GM19023 (cell line): ENCODE results near the gene CTNND2.
"Not testable (repeated sequence)": the region's sequence is repeated elsewhere in the genome, so short reads cannot be mapped to it uniquely, and the experiment has no call there.

Source experiments
- ATAC-seq: cut with Tn5 transposase; IDR thresholded peaks from one replicate; pipeline ENCODE4 v1.9.1; 2021; ENCODE audit warnings: mild to moderate bottlenecking, moderate library complexity; ENCODE audit not compliant: unreplicated experiment

Gene CTNND2

DNA sequence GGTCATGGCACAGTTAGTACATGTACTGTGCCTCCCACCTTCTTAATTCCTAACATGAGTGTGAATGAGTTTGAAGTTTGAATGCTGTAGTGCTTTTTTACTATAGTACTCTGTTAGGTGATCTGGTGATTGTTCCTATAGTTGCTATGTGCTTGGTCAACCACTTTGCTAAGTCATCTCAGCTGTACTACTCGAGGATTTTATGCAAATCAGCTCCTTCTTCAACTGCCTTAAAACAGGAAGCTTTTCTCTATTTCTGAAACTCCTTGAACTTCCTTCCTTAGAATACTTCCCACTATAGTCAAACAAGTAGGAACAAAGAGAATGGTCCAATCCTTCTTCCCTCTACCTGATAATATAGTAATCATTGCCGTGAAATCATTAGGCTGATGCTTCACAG, 219.6 kb downstream of the CTNND2 start:
- no peak for ATAC-seq

DNA sequence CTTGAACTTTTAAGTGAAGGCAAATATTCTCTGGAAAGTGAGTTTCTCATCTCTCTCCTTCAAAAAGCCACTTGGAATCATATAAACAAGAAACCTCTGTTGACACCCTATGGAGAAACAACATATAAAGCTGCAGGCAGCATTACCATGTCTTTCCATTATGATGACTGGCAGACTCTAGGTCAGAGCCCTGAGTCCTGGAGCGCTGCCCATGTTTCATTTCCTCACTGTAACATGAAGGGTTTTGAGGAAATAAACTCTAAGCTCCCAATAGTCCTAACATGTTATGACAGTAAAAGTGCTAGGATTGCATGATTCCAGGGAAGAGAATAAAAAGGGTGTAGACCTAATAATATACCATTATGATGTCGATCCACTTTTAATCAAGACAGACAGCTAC, 220.6 kb downstream of the CTNND2 start:
- ATAC-seq = no peak

- ATAC-seq = no peak
Observed at GRCh38 chr5:11681796-11682195, 222.4 kb downstream of the CTNND2 start.

DNA sequence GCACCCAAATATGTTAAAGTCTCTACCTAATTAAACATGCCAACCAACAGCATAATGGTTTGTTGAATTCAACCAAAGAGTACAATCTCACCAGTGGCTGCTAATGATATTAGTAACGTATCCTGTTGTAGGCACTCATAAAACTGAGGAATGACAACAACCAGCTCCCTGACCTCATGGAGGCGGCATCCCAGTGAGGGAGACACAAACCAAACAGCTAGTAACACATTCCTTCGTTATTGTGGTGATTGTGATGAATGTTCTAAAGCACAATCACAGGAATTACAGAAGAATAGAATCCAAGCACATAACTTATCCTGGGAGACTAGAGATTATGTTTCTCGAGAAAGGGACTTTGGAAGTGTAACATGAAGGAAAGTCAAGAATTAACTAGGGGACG, 224.6 kb downstream of the CTNND2 start:
- ATAC-seq = no peak

DNA sequence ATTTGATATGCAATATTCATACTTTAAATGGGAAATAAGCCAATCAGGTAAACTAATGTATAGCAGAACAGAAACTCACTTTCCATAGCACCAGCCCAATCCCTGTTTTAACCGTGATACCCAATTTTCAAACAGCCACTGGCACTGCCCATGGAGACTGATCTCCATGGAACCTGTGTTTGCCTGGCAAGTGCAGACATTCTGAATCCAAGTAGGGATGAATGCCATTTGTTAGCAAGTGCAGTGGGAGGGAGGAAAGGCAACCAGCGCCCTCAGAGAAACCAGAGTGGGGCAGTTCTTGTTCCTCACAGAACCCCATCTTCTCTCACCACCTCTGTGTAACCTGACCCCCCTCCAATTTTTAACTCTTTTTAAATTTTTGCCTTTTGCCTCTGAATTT, 229.1 kb downstream of the CTNND2 start:
- no peak for ATAC-seq

- ATAC-seq = no peak
Observed at GRCh38 chr5:11672385-11673085, 231.7 kb downstream of the CTNND2 start.

- no peak for ATAC-seq
Observed at GRCh38 chr5:11658376-11658775, 245.9 kb downstream of the CTNND2 start.

GRCh38 chr5:11656916-11657315, 247.3 kb downstream of the CTNND2 start:
- no peak for ATAC-seq

DNA sequence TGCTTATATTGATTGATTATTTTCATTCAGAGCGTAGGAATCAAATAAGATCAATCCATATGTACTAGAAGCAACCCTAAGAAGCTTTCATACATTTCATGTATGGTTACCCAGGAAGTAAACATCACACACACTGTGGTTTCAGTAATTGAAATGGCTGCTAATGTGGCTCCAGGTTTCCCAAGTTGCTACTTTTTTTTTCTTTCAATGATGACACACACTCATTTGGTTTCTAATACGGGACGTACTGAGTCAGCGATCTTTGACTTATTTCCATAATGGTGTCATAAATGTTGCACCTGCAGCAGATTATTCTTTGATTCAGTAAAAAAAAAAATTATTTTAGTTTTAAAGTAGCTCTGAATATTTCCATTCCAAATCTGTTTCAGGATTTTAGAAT, 248.6 kb downstream of the CTNND2 start:
- ATAC-seq = no peak

DNA sequence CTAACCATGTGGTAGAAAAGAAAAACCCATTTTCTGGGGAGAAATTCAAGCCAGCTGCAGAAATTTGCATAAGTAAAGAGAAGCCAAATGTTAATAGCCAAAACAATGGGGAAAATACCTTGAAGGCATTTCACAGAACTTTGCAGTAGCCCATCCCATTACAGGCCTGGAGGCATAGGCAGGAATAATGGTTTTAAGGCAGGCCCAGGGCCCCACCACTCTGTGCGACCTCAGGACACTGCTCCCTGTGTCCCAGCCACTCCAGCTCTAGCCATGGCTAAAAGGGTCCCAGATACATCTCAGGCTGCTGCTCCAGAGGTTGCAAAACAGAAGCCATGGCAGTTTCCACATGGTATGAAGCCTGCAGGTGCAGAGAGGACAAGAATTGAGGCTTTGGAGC, 253.3 kb downstream of the CTNND2 start:
- ATAC-seq = no peak

DNA sequence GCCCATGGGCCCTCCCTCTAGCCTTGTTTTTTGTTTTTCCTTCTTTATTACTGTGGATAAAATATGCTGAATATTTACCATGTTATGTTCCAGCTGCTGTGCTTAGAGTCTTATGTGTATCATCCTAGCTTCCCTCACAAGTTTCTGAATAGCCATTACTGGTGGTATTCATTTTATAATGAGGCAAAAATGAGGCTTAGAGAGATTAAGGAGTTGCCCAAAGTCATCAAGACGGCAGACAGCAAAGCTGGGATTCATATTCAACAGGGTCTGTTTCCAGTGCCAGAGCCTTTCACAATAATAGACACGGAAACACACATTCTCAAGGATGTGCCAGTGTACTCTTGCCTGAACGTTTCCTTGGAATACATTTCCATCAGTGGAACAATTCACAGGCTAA, 258.1 kb downstream of the CTNND2 start:
- ATAC-seq = no peak

DNA sequence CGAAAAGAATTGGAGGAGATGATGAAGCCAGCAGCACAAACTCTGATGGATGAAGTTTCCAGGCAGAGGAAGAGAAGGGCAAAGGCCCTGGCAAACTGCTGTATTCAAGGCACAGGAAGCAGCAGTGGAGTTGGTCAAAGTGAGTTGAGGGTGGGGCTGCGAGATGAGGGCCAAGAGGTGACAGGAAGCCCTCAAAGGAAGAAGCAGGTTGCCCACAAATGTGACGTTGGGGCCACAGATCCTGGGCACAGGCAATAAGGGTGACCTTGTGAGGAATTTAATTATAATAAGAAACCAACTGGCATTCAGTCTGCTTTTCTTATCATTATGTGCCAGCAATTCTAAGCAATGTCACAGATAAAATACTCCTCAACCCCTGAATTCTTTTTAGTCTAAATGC, 261.8 kb downstream of the CTNND2 start:
- ATAC-seq = no peak

- ATAC-seq = no peak
Observed at GRCh38 chr5:11640158-11640873, 263.9 kb downstream of the CTNND2 start.

GRCh38 chr5:11622785-11623184, 281.5 kb downstream of the CTNND2 start:
- ATAC-seq = no peak

GRCh38 chr5:11620172-11620571, 284.1 kb downstream of the CTNND2 start:
- ATAC-seq = no peak

- ATAC-seq = no peak
Observed at GRCh38 chr5:11619339-11620024, 284.8 kb downstream of the CTNND2 start.

DNA sequence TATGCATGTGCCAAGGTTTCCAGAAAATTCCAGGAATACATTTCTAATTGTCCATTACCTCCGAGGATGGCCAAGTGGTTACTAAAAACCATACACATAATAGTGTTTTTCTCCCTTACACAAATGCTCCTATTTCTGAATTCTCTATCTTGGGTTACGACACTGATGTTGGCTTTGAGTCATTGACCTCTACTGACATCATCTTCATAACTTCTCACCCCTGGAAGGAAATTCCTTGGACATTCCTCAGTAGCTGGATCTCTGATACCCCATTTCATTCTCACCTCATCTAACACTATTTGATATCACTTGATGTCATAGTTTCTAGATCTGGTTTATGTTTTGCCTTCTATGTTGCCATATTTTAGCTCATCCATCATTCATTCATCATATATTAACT, 287.2 kb downstream of the CTNND2 start:
- ATAC-seq = no peak

DNA sequence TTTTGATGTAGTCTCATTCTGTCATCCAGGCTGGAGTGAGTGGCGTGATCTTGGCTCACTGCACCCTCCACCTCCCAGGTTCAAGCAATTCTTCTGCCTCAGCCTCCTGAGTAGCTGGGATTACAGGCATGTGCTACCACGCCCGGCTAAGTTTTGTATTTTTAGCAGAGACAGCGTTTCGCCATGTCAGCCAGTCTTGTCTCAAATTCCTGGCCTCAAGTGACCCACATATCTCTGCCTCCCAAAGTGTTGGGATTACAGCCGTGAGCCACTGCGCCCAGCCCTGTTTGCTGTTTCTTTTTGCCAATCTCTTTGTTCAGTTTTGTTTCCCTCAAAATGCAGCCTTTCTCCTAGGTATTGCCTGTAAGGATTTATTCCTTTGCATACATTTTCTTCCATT, 287.6 kb downstream of the CTNND2 start:
- ATAC-seq = not testable (repeated sequence)

DNA sequence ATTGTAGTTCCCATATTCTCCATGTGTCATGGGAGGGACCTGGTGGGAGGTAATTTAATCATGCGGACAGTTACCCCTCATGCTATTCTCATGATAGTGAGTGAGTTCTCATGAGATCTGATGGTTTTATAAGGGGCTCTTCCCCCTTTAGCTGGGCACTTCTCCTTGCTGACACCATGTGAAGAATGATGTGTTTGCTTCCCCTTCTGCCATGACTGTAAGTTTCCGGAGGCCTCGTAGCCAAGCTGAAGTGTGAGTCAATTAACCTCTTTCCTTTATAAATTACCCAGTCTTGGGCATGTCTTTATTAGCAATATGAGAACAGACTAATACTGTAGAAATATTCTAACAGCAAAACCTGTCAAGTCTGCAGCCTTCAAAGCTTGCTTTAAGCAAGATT, 293.2 kb downstream of the CTNND2 start:
- ATAC-seq = no peak

GRCh38 chr5:11609570-11610303, 294.5 kb downstream of the CTNND2 start:
- no peak for ATAC-seq

- no peak for ATAC-seq
Observed at GRCh38 chr5:11608530-11608929, 295.7 kb downstream of the CTNND2 start.
